PC-9 (cell line): ENCODE results near the gene ZSCAN23.

Experiments
- CTCF ChIP-seq: fragments of 200-600 bp; sonication (generic); conservative IDR thresholded peaks from 2 replicates; pipeline ENCODE4 v1.6.1; 2017; ENCODE audit warnings: mixed run types, antibody characterized with exemption, mild to moderate bottlenecking, moderate library complexity
- EZH2 ChIP-seq: fragments of 200-600 bp; sonication (generic); IDR thresholded peaks from 2 replicates; pipeline ENCODE4 v1.8.0; 2017; ENCODE audit warnings: antibody characterized with exemption, low read depth

GRCh38 chr6:28413681-28414080 is 29.6 kb downstream of the ZSCAN23 start:
- TF ChIP-seq CTCF (no peak), EZH2 (no peak)
